PC-3 (cell line): Measurements from ENCODE around the gene NFE2L1. TPM values are rescaled to one million over a fixed set of nuclear protein-coding genes. Genes with fewer than 3 reads are reported as not detected.

Source experiments
- ATAC-seq: fragments of 200-7000 bp; cut with Tn5 transposase; 2 replicates; pipeline ENCODE4 v1.9.1; 2020; ENCODE audit warnings: mild to moderate bottlenecking, moderate library complexity
- BruUV-seq: library from RNA; stranded (reverse); fragments of 400-500 nt; replicated peaks from 2 replicates; lab custom pipeline; 2021; lab: Mats Ljungman, UMichigan
- CTCF ChIA-PET: fragments of 300-600 bp; sonication (Branson Sonifier 250); formaldehyde crosslinking; loops from one replicate; lab custom pipeline; 2022; ENCODE audit warnings: antibody characterized with exemption; lab: Charles Lee
- POLR2A ChIA-PET: fragments of 300-600 bp; sonication (Branson Sonifier 250); formaldehyde crosslinking; loops from one replicate; lab custom pipeline; 2022; ENCODE audit warnings: antibody characterized with exemption; ENCODE audit not compliant: unreplicated experiment; lab: Charles Lee
- DNase-seq: peaks from one replicate; pipeline ENCODE4 v3.0.0-alpha.2; 2015
- H2AFZ ChIP-seq: fragments of 300-600 bp; sonication (generic); 2 replicates; pipeline ENCODE4 v1.6.0; 2016; ENCODE audit warnings: antibody characterized with exemption, low read length
- H3F3A ChIP-seq: fragments of 300-600 bp; sonication (generic); one replicate; pipeline ENCODE4 v1.6.0; 2017; ENCODE audit warnings: antibody characterized with exemption, low read length, control low read depth, mild to moderate bottlenecking; ENCODE audit not compliant: unreplicated experiment
- H3K27ac ChIP-seq: fragments of 300-600 bp; sonication (generic); 2 replicates; pipeline ENCODE4 v1.5.1; 2016; ENCODE audit warnings: mild to moderate bottlenecking, low read length
- H3K27me3 ChIP-seq: fragments of 300-600 bp; sonication (generic); 2 replicates; pipeline ENCODE4 v1.6.1; 2016; ENCODE audit warnings: low read length, mixed read lengths
- H3K36me3 ChIP-seq: fragments of 300-600 bp; sonication (generic); 2 replicates; pipeline ENCODE4 v1.6.1; 2016; ENCODE audit warnings: low read depth, mixed run types, low read length, mixed read lengths
- H3K4me1 ChIP-seq: fragments of 300-600 bp; sonication (generic); 2 replicates; pipeline ENCODE4 v1.5.1; 2016; ENCODE audit warnings: low read length; ENCODE audit not compliant: insufficient read depth
- H3K4me2 ChIP-seq: fragments of 300-600 bp; sonication (generic); 2 replicates; pipeline ENCODE4 v1.6.0; 2016; ENCODE audit warnings: low read length
- H3K4me3 ChIP-seq: fragments of 300-600 bp; sonication (generic); 2 replicates; pipeline ENCODE4 v1.5.1; 2016; ENCODE audit warnings: mild to moderate bottlenecking, low read length, mixed read lengths
- H3K79me2 ChIP-seq: fragments of 300-600 bp; sonication (generic); 2 replicates; pipeline ENCODE4 v1.6.1; 2017; ENCODE audit warnings: low read length, mixed read lengths
- H3K9ac ChIP-seq: fragments of 300-600 bp; sonication (generic); 2 replicates; pipeline ENCODE4 v1.6.0; 2016; ENCODE audit warnings: mild to moderate bottlenecking, low read length
- H3K9me2 ChIP-seq: fragments of 300-600 bp; sonication (generic); replicated peaks from 2 replicates; pipeline ENCODE4 v1.6.1; 2016; ENCODE audit warnings: mixed run types, low read length, mixed read lengths
- H3K9me3 ChIP-seq: fragments of 300-600 bp; sonication (generic); 2 replicates; pipeline ENCODE4 v1.6.1; 2016; ENCODE audit warnings: low read length, mixed read lengths
- H4K20me1 ChIP-seq: fragments of 300-600 bp; sonication (generic); 2 replicates; pipeline ENCODE4 v1.6.1; 2016; ENCODE audit warnings: low read length, mixed read lengths
- CTCF ChIP-seq: fragments of 300-600 bp; sonication (generic); conservative IDR thresholded peaks from 2 replicates; pipeline ENCODE4 v1.5.1; 2017; ENCODE audit warnings: antibody characterized with exemption, low read depth, mild to moderate bottlenecking, low read length
- EZH2 ChIP-seq: fragments of 300-600 bp; sonication (generic); IDR thresholded peaks from one replicate; pipeline ENCODE4 v1.6.1; 2017; ENCODE audit warnings: antibody characterized with exemption, mild to moderate bottlenecking, low read length; ENCODE audit not compliant: unreplicated experiment
- EZH2phosphoT487 ChIP-seq: fragments of 300-600 bp; sonication (generic); IDR thresholded peaks from 2 replicates; pipeline ENCODE4 v1.6.1; 2018; ENCODE audit warnings: mild to moderate bottlenecking, antibody characterized with exemption, low read length, borderline replicate concordance
- intact Hi-C: fragments of 100-400 bp; cut with micrococcal nuclease; formaldehyde crosslinking; loops from 2 replicates; pipeline ENCODE4 v1.9.0; 2023
- total RNA-seq: library from RNA; depleted of rRNA; stranded (reverse); fragments of >200 nt; gene quantifications from 2 replicates; pipeline ENCODE4 v1.2.3, GENCODE V29; 2014

NFE2L1 gene
- total RNA-seq, 1 experiment from 2014 or later: 45.1 TPM

GRCh38 chr17:48056246-48056745, 8.1 kb downstream of the NFE2L1 start:
- no peak for ATAC-seq
- Histone ChIP-seq H3K79me2 (peaks cover 50% of the 10 kb centered on the region), H3K9me3 (no peaks in the 10 kb centered on the region), H3K9me2 (no peaks in the 10 kb centered on the region), H3K27me3 (no peaks in the 10 kb centered on the region), H3F3A (no peaks in the 10 kb centered on the region), H4K20me1 (peaks cover 44% of the 10 kb centered on the region), H3K9ac (no peak overlapping the region), H3K4me3 (no peak overlapping the region), H3K4me2 (no peak overlapping the region), H3K36me3 (peaks cover 71% of the 10 kb centered on the region), H2AFZ (no peak overlapping the region), H3K27ac (no peak overlapping the region), H3K4me1 (peaks cover 22% of the 10 kb centered on the region)
- CTCF ChIA-PET: no interaction called here
- no TSS peak for BruUV-seq
- intact Hi-C loops: no loop called here
- DNase-seq: no peak
- POLR2A ChIA-PET: no interaction called here
- no peak for TF ChIP-seq EZH2phosphoT487
- TF ChIP-seq EZH2: no peak
- no peak for TF ChIP-seq CTCF

GRCh38 chr17:48056879-48057278, 8.7 kb downstream of the NFE2L1 start:
- H3K9me3 ChIP-seq: no peaks in the 10 kb centered on the region
- no peak overlapping the region for H2AFZ ChIP-seq
- peaks cover 44% of the 10 kb centered on the region for H3K79me2 ChIP-seq
- H4K20me1 ChIP-seq: peaks cover 38% of the 10 kb centered on the region
- no peaks in the 10 kb centered on the region for H3F3A ChIP-seq
- TF ChIP-seq CTCF (no peak), EZH2 (no peak), EZH2phosphoT487 (no peak)
- H3K27me3 ChIP-seq: no peaks in the 10 kb centered on the region
- CTCF ChIA-PET: no interaction called here
- POLR2A ChIA-PET: no interaction called here
- no TSS peak for BruUV-seq
- intact Hi-C loops: no loop called here
- H3K36me3 ChIP-seq: peaks cover 73% of the 10 kb centered on the region
- no peak overlapping the region for H3K4me3 ChIP-seq
- no peak for ATAC-seq
- no peak for DNase-seq
- no peak overlapping the region for H3K9ac ChIP-seq
- H3K4me2 ChIP-seq: no peak overlapping the region
- H3K9me2 ChIP-seq: no peaks in the 10 kb centered on the region
- no peak overlapping the region for H3K27ac ChIP-seq
- H3K4me1 ChIP-seq: peaks cover 17% of the 10 kb centered on the region

GRCh38 chr17:48057626-48058025, 9.5 kb downstream of the NFE2L1 start:
- ChIA-PET CTCF (no interaction called here), POLR2A (no interaction called here)
- no peak overlapping the region for H3K4me3 ChIP-seq
- peaks cover 37% of the 10 kb centered on the region for H3K79me2 ChIP-seq
- H4K20me1 ChIP-seq: peaks cover 32% of the 10 kb centered on the region
- DNase-seq (no peak), ATAC-seq (no peak)
- H3K9me3 ChIP-seq: no peaks in the 10 kb centered on the region
- peaks cover 9% of the 10 kb centered on the region for H3K4me1 ChIP-seq
- intact Hi-C loops: no loop called here
- no peak for TF ChIP-seq EZH2
- TF ChIP-seq EZH2phosphoT487: no peak
- TF ChIP-seq CTCF: no peak
- no peak overlapping the region for H3K27ac ChIP-seq
- H3K36me3 ChIP-seq: peaks cover 76% of the 10 kb centered on the region
- no peaks in the 10 kb centered on the region for H3F3A ChIP-seq
- BruUV-seq: no TSS peak
- no peak overlapping the region for H2AFZ ChIP-seq
- no peaks in the 10 kb centered on the region for H3K9me2 ChIP-seq
- H3K9ac ChIP-seq: no peak overlapping the region
- H3K4me2 ChIP-seq: no peak overlapping the region
- H3K27me3 ChIP-seq: no peaks in the 10 kb centered on the region
